Transverse colon (tissue), 4 donors: Measurements from ENCODE around the gene HVCN1. TPM values are rescaled to one million over a fixed set of nuclear protein-coding genes. Genes with fewer than 3 reads are reported as not detected.

Experiments used
- DNase-seq: peaks from one replicate; pipeline ENCODE4 v3.0.0-alpha.2; 2019
- H3K27ac ChIP-seq, 4 donors: fragments of 200-600 bp; sonication (generic); 2 replicates each; pipeline ENCODE4 v1.5.1; 2016 to 2018; ENCODE audit warnings: inconsistent platforms in 4 of 4
- H3K27me3 ChIP-seq: fragments of 200-600 bp; sonication (generic); 2 replicates; pipeline ENCODE4 v1.5.1; 2017; ENCODE audit warnings: inconsistent platforms
- H3K36me3 ChIP-seq, 4 donors: fragments of 200-600 bp; sonication (generic); 2 replicates each; pipeline ENCODE4 v1.5.1; 2017 to 2019; ENCODE audit warnings: inconsistent platforms in 4 of 4
- H3K4me1 ChIP-seq, 4 donors: fragments of 200-600 bp; sonication (generic); 2 replicates each; pipeline ENCODE4 v1.5.1; 2017 to 2020; ENCODE audit warnings: inconsistent platforms in 4 of 4
- H3K4me3 ChIP-seq, 4 donors: fragments of 200-600 bp; sonication (generic); 1 replicate in 1 of 4; 2 replicates in 3 of 4; pipeline versions ENCODE4 v1.5.1 to v1.6.1; 2017 to 2019; ENCODE audit warnings: inconsistent platforms in 4 of 4
- H3K9me3 ChIP-seq, 2 donors: fragments of 200-600 bp; sonication (generic); 2 replicates each; pipeline ENCODE4 v1.5.1; 2017 to 2019; ENCODE audit warnings: inconsistent platforms in 2 of 2
- EP300 ChIP-seq: sonication (generic); formaldehyde crosslinking; IDR thresholded peaks from one replicate; pipeline ENCODE4 v1.6.1; 2017; ENCODE audit warnings: antibody characterized with exemption, low read depth
- POLR2A ChIP-seq: fragments of 450-650 bp; IDR thresholded peaks from one replicate; pipeline ENCODE4 v1.6.1; 2016; ENCODE audit warnings: antibody characterized with exemption, mild to moderate bottlenecking, moderate library complexity
- POLR2AphosphoS5 ChIP-seq, 3 donors: sonication (generic); formaldehyde crosslinking; IDR thresholded peaks; one replicate each; pipeline ENCODE4 v1.6.1; 2016; ENCODE audit warnings: antibody characterized with exemption in 3 of 3
- WGBS, 2 donors: methylation state at CpG; one replicate each; pipeline ENCODE4 v1.1.5; 2018; ENCODE audit warnings: low coverage in 1 of 2; 5-methylcytosine and 5-hydroxymethylcytosine counted together
- in situ Hi-C, 4 donors: fragments of 200-750 bp; cut with MboI; loops; one replicate each; pipeline versions ENCODE4 v1.15.0 to v1.15.1; 2017; ENCODE audit warnings: low sequenced_read_pairs in 3 of 4, low pct_ligation_motif_present in 1 of 4, low pct_unique_long_range_greater_than_20kb in 1 of 4
- intact Hi-C: fragments of 100-400 bp; cut with DNase I; formaldehyde crosslinking; loops from one replicate; pipeline ENCODE4 v1.15.1; 2023; ENCODE audit warnings: low total_unique reads
- total RNA-seq, 4 donors: library from RNA; depleted of rRNA; stranded (reverse); fragments of >200 nt; gene quantifications; one replicate each; pipeline ENCODE4 v1.1.0, GENCODE V29; 2016
- TF ChIP-seq, protein P1 (sequence below), 5 experiments: fragments of 200-600 bp in 3 of 5; fragments of 450-650 bp in 2 of 5; sonication (generic) in 3 of 5; IDR thresholded peaks; 1 replicate in 2 of 5; 2 replicates in 3 of 5; pipeline ENCODE4 v1.5.1; 2016 to 2017; ENCODE audit warnings: antibody characterized with exemption in 5 of 5, inconsistent platforms in 3 of 5, mild to moderate bottlenecking in 2 of 5, moderate library complexity in 1 of 5

The HVCN1 gene
- total RNA-seq, 4 donors from 2014 or later = 3.4 to 7.9 (median 7.3) TPM; not detected in 1

GRCh38 chr12:110689281-110690126 is 589 bp upstream of the HVCN1 start:
- TF ChIP-seq, protein P1, sequence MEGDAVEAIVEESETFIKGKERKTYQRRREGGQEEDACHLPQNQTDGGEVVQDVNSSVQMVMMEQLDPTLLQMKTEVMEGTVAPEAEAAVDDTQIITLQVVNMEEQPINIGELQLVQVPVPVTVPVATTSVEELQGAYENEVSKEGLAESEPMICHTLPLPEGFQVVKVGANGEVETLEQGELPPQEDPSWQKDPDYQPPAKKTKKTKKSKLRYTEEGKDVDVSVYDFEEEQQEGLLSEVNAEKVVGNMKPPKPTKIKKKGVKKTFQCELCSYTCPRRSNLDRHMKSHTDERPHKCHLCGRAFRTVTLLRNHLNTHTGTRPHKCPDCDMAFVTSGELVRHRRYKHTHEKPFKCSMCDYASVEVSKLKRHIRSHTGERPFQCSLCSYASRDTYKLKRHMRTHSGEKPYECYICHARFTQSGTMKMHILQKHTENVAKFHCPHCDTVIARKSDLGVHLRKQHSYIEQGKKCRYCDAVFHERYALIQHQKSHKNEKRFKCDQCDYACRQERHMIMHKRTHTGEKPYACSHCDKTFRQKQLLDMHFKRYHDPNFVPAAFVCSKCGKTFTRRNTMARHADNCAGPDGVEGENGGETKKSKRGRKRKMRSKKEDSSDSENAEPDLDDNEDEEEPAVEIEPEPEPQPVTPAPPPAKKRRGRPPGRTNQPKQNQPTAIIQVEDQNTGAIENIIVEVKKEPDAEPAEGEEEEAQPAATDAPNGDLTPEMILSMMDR (IDR thresholded peaks at IDR 0.05) = no peak
- TF ChIP-seq POLR2AphosphoS5 (IDR thresholded peaks at IDR 0.05) = no peak
- TF ChIP-seq EP300 = no peak
- TF ChIP-seq POLR2A = no peak
- H3K4me3 ChIP-seq = peak overlapping the region; percentile 42 to 84 (median 63)
- peaks cover 5 to 21% (median 18%) of the 10 kb centered on the region in 4 donors for H3K4me1 ChIP-seq
- H3K27ac ChIP-seq = peak overlapping the region; percentile 68 to 83 (median 80)
- H3K27me3 ChIP-seq = peaks cover 13% of the 10 kb centered on the region
- peak; percentile 60 for DNase-seq
- no peaks in the 10 kb centered on the region for H3K36me3 ChIP-seq
- WGBS, 2 donors = 4 to 13% methylated on average over 3 to 35 of the region's 38 CpGs
- intact Hi-C loops (no loop called here), in situ Hi-C loops (no loop called here)
- no peaks in the 10 kb centered on the region for H3K9me3 ChIP-seq

DNA sequence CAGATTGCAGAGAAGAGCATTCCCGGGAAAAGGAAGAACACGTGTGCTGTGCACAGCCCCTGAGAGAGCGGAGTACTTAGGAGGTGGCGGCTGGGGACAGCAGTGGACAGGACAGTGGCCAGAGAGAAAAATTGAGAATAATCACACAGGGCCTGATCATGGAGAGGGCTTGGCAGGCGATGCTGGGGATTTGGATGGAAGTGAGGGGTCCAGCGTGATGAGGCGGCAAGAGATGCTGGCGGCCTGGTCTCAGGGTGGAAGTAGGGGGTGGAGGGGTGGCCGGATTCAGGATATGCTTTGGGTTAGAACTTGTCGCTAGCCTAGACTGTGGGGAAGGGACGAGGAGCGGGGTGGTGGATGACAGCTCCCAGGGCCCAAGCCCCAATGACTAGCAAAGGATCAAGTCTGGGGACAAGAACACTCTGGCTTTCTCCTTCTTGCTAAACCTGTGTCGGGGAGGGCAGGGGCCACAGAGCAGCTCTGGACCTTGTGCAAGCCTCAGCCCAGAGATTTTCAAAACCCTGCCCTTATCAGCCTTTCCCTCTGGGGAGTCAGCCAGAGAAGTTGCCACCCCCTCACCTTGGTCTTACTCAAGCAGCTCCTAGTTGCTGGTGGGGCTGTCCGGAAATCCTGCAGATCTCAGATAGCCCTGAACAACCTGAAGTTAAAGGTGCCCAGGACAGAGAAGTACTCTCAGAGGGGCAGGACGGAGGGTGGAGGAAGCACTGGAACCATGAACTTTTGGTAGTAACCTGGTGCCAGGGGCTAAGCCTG is 1.3 kb downstream of the HVCN1 start:
- H3K36me3 ChIP-seq = no peaks in the 10 kb centered on the region
- no peak for DNase-seq
- intact Hi-C loops (no loop called here), in situ Hi-C loops (no loop called here)
- WGBS, 2 donors = 79 to 94% methylated on average over 9 to 15 of the region's 15 CpGs
- H3K27me3 ChIP-seq = peaks cover 13% of the 10 kb centered on the region
- peak overlapping the region in 2 of 4 donors; percentile 56 to 70 for H3K4me3 ChIP-seq
- no peaks in the 10 kb centered on the region for H3K9me3 ChIP-seq
- TF ChIP-seq POLR2A (no peak), POLR2AphosphoS5 (IDR thresholded peaks at IDR 0.05) (no peak), EP300 (no peak)
- TF ChIP-seq, protein P1 (IDR thresholded peaks at IDR 0.05) = no peak
- H3K27ac ChIP-seq = peak overlapping the region in 1 of 4 donors; percentile 8
- peaks cover 5 to 21% (median 18%) of the 10 kb centered on the region in 4 donors for H3K4me1 ChIP-seq

GRCh38 chr12:110686294-110686903 is 2.5 kb downstream of the HVCN1 start:
- Histone ChIP-seq H3K27me3 (peaks cover 13% of the 10 kb centered on the region), H3K27ac (no peak overlapping the region), H3K9me3 (no peaks in the 10 kb centered on the region), H3K4me1 (peaks cover 5 to 21% (median 18%) of the 10 kb centered on the region in 4 donors), H3K36me3 (no peaks in the 10 kb centered on the region), H3K4me3 (no peak overlapping the region)
- no peak for TF ChIP-seq EP300
- TF ChIP-seq, protein P1 (IDR thresholded peaks at IDR 0.05) = no peak
- no peak for TF ChIP-seq POLR2A
- no peak for TF ChIP-seq POLR2AphosphoS5 (IDR thresholded peaks at IDR 0.05)
- 81% methylated on average over 3 of the region's 3 CpGs; no CpG with 5 or more reads in 1 of the 2 donors for WGBS, 2 donors
- no peak for DNase-seq
- intact Hi-C loops (no loop called here), in situ Hi-C loops (no loop called here)
